ENCODE data around the gene RSPH4A.
"Not testable (repeated sequence)": the region's sequence is repeated elsewhere in the genome, so short reads cannot be mapped to it uniquely, and the experiment has no call there.

Gene RSPH4A

DNA sequence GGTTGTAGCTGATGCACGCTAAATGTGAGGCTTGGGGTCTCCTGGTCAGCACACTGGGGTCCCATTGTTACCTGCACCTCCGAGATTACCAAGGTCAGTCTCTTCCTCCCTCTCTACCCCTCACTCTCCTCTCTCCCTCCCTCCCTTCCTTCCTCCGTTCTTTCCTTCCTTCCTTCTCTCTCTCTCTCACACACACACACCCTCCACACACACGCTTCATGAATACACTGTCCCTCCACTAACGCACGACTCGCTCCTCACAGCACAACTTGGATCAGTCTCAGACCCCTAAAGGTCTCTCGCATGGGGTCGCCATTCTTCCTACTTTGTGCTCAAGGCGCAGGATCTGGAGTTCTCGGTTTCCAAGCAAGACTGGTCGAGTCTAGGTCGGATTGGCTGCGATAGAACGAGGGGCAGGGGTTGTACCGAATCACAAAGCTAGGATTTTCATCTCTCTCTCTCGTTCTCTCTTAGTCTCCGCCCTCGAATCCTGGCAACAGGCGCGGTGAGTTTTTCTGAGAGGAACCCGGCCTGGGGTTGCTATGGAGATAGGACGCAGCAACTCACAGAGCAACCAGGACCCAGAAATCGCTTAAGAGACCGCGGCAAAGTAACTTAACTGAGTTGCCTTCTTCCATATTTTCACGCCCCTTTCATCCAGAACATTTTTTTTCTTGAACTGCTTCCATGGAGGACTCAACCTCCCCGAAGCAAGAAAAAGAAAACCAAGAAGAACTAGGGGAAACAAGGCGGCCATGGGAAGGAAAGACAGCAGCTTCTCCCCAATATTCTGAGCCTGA lies at the start of gene RSPH4A:
Gene RSPH4A (plus strand): TSS at position 543 of the 800 bp plus-strand sequence. CDS start 145 bp downstream, at position 688.
- peak; percentile 78 for DNase-seq (ENCODE audit: low spot score)
- FAIRE-seq: peak; percentile 80

GRCh38 chr6:116568111-116568510 lies 48.2 kb upstream of the RSPH4A start:
- FAIRE-seq (no peak), DNase-seq (ENCODE audit: low spot score) (no peak)

DNA sequence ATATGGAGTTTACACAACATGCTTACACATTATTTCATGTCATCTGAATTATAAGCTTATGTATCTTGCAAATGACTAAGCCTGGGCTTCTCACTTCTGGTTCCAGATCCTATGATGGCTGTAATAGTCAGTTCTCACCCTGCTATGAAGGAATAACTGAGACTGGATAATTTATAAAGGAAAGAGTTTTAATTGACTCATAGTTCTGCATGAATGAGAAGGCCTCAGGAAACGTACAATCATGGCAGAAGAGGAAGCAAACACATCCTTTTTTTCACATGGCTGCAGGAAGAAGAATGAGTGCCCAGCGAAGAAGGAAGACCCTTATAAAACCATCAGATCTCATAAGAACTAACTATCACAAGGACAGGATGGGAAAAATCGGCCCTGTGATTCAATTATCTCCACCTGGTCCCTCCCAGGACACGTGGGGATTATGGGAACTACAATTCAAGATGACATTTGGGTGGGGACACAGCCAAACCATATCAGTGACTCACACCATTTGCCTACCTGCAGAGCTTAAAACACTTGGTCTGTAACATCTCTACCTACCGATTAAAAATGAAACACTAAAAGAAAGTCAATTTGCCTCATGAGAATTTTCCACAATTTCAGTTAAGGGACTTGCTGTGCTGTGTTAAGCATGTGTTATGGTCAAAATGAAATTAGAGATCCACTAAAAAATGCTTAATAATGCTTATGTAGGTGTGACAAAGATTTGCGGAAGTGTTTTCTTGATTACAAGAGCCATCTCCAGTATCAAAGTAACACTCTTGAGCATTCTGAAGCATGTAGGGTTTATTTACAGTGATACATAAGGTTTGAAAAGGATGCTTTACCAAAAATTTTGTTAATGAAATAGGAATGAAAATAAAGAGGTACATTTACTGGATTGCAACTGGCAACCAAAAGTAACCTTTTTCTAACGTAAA lies 47.2 kb upstream of the RSPH4A start:
- DNase-seq (ENCODE audit: low spot score) (no peak), FAIRE-seq (no peak)

DNA sequence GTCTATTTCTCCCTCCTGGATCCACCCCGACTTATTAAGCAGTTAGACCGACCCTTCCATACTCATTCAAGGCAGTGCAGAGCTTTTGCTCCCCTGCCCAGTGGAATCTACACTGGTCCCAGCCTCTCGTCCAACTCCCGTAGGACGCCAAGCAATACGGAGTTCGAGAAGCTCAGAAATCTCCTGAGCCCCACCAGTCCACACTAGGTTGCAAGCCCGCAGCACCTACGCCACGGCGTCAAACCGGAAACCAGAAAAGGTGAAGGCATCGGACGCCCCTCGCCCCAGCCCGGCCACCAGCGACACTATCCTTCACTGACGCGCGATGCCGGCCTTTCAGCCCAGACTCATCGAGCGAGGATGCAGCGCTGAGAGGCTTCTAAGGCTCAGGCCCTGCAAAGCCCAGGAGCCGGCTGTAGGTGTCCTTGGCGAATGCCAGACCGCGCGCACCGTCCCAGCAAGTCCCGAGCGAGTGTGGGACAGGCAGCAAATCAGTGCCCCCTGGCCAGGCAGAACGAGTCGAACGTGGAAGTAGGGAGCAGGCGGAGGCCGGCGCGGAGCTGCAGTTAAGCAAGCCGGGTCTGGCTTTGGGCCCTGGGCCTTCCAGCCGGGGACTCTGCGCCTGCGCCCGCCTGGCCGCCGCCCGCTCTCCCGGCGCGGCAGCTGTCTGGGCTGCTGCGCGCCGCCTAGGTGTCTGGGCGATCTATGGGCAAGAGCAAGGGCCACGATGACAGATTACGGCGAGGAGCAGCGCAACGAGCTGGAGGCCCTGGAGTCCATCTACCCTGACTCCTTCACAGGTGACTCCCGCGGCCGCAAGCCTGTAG lies 45.2 kb upstream of the RSPH4A start, which contains the start of gene RWDD1:
Gene RWDD1 (plus strand): TSS at position 649 of the 827 bp plus-strand sequence. CDS start 79 bp downstream, at position 728.
- DNase-seq (ENCODE audit: low spot score) (peak; percentile 98), FAIRE-seq (peak; percentile 21)

DNA sequence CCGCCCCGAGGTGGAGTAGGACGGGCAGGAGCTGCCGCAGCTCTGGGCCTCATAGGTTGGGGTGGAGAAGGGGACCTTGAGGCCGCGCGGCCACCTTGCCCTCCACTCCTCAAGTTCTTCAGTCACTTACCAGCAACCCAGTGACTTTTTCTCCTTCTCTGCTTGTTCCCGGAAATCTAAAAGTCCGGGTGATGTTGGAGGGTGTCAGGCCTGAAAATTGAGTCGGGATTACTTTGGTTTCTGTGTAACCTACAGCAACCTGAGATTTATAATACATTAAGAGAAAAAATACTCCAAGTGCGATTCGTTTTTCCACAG lies 44.6 kb upstream of the RSPH4A start:
- no peak for FAIRE-seq

DNA sequence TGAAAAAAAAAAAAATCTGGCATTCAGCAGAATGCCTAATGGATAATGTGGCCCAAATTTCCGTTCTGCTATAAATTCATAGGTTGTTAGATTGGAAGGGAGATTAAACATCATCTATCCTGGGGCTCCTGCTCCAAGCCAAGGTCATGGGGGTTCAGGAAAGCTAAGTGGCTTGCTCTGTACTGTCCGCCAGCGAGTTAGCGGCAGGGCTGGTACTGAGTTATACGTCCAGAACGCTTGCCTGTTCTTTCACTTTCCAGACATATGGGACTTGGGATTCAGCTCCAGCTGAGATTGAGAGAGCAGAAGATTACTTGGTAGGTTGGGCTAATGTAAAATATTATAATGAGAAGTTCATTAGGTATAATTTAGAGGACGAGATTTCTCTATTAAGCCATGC lies 44.1 kb upstream of the RSPH4A start:
- FAIRE-seq (no peak), DNase-seq (ENCODE audit: low spot score) (no peak)

More for the DNA sequence above, 44.6 kb upstream of the RSPH4A start:
- no peak for DNase-seq (ENCODE audit: low spot score)

DNA sequence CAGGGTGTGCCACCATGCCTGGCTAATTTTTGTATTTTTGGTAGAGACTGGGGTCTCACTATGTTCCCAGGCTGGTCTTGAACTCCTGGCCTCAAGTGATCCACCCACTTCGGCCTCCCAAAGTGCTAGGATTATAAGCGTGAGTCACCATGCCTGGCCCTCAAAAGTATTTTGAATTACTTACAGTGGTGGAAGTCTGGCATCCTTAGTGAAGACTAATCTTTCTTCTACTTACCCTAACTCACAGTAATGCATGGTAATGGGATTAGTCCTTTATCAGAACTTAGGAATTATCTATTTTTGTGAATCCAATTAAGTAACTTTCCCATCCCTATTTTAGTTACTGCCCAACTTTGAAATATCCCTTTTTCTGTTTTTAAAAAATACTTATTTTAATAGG lies 41.1 kb upstream of the RSPH4A start:
- DNase-seq (ENCODE audit: low spot score) (no peak), FAIRE-seq (no peak)

GRCh38 chr6:116577486-116577885 lies 38.8 kb upstream of the RSPH4A start:
- FAIRE-seq: no peak
- no peak for DNase-seq (ENCODE audit: low spot score)

DNA sequence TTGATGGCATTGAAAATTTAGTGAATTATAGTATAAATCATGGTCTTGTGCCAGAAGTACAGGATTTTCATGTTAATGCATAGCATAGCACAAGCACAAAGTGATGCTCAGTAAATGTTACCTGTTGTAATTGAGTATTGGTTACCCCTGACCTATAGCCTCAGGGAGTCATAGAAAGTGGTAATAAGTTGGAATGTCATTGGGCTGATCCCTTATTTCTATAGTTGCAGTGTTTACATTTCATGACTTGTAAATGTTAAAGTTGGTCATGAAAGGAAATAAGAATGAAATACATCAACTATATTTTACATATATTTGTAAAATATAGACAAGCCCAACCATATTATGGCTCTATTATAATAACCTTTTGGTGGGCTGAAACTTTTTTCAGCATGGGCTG lies 37.9 kb upstream of the RSPH4A start:
- no peak for FAIRE-seq

GRCh38 chr6:116579143-116579542 lies 37.1 kb upstream of the RSPH4A start:
- DNase-seq (ENCODE audit: low spot score) (no peak), FAIRE-seq (no peak)

More for the DNA sequence above, 37.9 kb upstream of the RSPH4A start:
- no peak for DNase-seq (ENCODE audit: low spot score)

DNA sequence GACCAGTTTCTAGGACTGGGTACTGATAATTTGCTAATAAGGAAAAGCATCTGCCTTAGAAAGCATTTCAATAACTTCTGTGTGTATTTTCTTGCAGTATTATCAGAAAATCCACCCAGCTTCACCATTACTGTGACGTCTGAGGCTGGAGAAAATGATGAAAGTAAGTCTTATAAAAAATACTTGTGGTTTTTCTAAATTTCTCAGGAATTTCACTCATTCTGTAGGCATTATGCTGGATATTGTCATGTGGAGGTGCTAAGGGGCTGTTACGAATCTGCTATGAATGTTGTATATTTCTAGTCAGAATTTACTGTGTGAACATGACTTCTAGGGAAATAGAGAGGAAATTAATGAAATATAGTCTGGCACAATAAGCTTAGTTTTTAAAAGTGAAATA lies 36.1 kb upstream of the RSPH4A start:
- FAIRE-seq: no peak
- no peak for DNase-seq (ENCODE audit: low spot score)

DNA sequence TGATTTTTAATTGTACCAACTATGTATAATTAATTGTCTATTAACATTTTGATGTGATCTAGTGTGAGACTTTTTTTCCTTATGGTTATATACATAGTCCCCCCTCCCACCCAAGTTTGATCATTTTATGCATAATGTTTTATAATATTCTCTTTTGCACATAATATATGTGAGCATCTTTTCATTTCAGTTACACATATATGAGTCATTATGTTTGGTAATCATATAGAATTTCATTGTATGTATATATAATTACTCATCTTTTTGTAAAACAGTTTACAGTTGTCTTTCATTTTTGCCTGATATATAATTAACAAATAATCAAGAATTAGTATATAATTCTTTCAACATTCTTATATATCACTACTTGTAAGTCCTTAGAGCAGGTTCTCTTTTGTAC lies 30.0 kb upstream of the RSPH4A start:
- DNase-seq (ENCODE audit: low spot score) (no peak), FAIRE-seq (no peak)

- DNase-seq (ENCODE audit: low spot score) (no peak), FAIRE-seq (no peak)
Measured at GRCh38 chr6:116586738-116587137, 29.5 kb upstream of the RSPH4A start.

DNA sequence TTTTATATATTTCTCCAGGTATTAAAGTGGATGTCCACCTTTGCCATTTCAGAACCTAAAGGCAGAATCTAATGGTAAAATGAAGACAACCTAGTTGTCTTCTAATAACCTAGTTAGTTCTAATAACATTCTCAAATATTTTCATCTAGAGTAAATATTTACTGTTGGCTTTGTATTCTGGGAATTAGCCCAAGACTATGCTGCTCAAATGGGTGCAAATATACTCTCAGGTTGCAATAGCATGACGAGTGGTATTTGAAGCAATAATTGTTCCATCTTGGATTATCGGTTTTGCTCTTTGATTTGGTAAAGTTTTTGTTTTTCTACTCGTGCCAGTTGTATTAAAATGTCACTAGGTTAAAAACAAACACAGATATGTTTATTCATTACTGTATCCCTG lies 21.0 kb upstream of the RSPH4A start:
- no peak for DNase-seq (ENCODE audit: low spot score)
- FAIRE-seq: no peak

- DNase-seq (ENCODE audit: low spot score) (no peak), FAIRE-seq (no peak)
Measured at GRCh38 chr6:116596815-116597214, 19.5 kb upstream of the RSPH4A start.

DNA sequence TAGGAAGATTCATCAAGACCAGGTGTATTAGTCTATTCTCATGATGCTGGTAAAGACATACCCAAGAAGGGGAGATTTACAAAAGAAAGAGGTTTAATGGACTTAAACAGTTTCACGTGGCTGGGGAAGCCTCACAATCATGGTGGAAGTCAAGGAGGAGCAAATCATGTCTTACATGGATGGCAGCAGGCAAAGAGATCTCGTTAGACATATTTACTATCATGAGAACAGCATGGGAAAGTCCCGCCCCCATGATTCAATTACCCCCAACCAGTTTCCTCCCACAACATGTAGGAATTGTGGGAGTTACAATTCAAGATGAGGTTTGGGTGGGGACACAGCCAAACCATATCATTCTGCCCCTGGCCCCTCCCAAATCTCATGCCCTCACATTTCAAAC lies 12.4 kb upstream of the RSPH4A start:
- FAIRE-seq; DNase-seq (ENCODE audit: low spot score): not testable (repeated sequence)

DNA sequence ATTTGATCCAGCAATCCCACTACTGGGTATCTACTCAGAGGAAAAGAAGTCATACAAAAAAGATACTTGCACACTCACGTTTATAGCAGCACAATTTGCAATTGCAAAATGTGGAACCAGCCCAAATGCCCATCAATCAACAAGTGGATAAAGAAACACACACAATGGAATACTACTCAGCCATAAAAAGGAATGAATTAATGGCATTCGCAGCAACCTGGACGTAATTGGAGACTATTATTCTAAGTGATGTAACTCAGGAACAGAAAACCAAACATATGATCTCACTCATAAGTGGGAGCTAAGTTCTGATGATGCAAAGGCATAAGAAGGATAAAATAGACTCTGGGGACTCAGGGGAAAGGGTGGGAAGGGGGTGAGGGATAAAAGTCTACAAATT lies 11.4 kb upstream of the RSPH4A start:
- FAIRE-seq; DNase-seq (ENCODE audit: low spot score): not testable (repeated sequence)

DNA sequence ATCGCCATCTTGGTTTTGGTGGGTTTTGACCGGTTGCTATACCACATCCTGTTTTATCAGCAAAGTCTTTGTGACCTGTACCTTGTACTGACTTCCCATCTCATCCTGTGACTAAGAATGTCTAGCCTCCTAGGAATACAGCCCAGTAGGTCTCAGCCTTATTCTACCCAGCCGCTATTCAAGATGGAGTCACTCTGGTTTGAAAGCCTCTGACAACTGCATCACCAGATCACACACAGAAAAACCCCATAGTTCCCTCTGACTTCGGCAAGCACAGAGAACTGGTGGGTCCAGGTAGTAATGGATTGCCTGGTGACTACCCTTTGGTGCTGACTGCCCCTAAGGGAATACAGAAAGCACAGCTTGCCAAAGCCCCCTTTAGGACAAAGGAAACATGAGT lies 10.3 kb upstream of the RSPH4A start:
- DNase-seq (ENCODE audit: low spot score) (no peak), FAIRE-seq (no peak)

DNA sequence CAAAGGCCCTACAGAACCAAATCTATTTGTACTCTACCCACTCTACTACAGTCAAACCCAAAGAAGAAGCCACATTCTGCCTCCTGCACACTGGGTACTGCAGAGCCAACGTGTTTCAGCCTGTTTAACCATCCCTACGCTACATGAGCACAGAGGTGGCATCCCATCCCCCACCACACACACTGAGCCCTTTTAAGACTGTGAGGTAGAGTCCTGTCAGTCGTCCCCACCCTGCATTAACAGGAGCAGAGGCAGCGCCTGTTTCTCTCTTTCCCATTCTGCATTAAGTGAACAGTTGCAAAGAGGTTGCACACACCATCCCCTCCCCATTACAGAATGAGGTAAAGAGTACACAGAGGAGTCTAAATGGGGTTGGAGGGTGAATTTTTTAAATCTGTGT lies 5.2 kb upstream of the RSPH4A start:
- FAIRE-seq: no peak
- no peak for DNase-seq (ENCODE audit: low spot score)

DNA sequence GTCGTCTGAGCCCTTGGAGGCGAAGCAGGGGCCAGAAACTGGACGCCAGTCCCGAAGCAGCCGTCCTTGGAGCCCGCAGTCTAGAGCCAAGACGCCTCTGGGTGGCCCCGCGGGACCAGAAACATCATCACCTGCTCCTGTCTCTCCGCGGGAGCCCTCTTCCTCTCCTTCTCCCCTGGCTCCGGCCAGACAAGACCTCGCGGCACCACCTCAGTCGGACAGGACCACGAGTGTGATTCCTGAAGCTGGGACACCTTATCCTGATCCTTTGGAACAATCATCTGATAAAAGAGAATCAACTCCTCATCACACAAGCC lies 416 bp downstream of the RSPH4A start:
- DNase-seq (ENCODE audit: low spot score) (no peak), FAIRE-seq (no peak)

GRCh38 chr6:116624036-116624805 lies 7.9 kb downstream of the RSPH4A start:
- FAIRE-seq (no peak), DNase-seq (ENCODE audit: low spot score) (no peak)
